Tibial nerve (tissue), 3 donors: ENCODE data around the gene VSIG1.

ENCODE experiments used
- EP300 ChIP-seq, 2 donors: sonication (generic); formaldehyde crosslinking; IDR thresholded peaks; one replicate each; pipeline ENCODE4 v1.6.1; 2017; ENCODE audit warnings: antibody characterized with exemption in 2 of 2, mild to moderate bottlenecking in 1 of 2
- POLR2A ChIP-seq, 2 donors: fragments of 450-650 bp; IDR thresholded peaks; one replicate each; pipeline ENCODE4 v1.6.1; 2017; ENCODE audit warnings: antibody characterized with exemption in 2 of 2, mild to moderate bottlenecking in 2 of 2, moderate library complexity in 2 of 2

DNA sequence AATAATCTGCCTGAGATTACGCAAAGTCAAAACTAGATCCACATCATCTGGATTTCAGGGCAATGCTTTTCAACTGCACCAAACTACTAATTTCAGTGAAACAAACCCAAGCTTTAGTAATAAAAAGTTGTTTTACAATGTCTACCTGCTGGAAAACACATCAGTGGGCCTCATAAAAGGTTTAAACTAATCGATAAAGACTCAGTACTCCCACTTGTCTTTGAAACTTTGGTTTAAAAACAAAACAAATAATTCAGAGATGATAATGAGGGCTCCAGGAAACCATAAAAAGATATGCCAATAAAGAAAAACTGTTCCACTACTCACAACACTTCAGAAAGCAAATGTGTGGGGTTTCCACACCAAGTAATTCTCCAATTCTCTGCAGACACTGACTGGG lies 36.2 kb downstream of the VSIG1 start:
- TF ChIP-seq POLR2A (IDR thresholded peaks at IDR 0.05), result no peak
- TF ChIP-seq EP300 (IDR thresholded peaks at IDR 0.05), result no peak
